Testis (tissue), 3 donors: ENCODE measurements around the gene MSI2. TPM values are rescaled to one million over a fixed set of nuclear protein-coding genes. Genes with fewer than 3 reads are reported as not detected.

Source experiments
- DNase-seq: peaks from one replicate; pipeline ENCODE4 v3.0.0-alpha.2; 2019
- H3K27ac ChIP-seq, 2 donors: fragments of 200-600 bp; sonication (generic); one replicate each; pipeline ENCODE4 v1.5.1; 2019
- H3K27me3 ChIP-seq: fragments of 200-600 bp; sonication (generic); one replicate; pipeline ENCODE4 v1.5.1; 2019
- H3K36me3 ChIP-seq: fragments of 200-600 bp; sonication (generic); one replicate; pipeline ENCODE4 v1.5.1; 2017; ENCODE audit warnings: low read depth; ENCODE audit errors: missing control alignments
- H3K4me1 ChIP-seq: fragments of 200-600 bp; sonication (generic); one replicate; pipeline ENCODE4 v1.5.1; 2019
- H3K4me3 ChIP-seq, 2 donors: fragments of 200-600 bp; sonication (generic); one replicate each; pipeline ENCODE4 v1.5.1; 2017 to 2019
- H3K9me3 ChIP-seq: fragments of 200-600 bp; sonication (generic); one replicate; pipeline ENCODE4 v1.5.1; 2017
- POLR2A ChIP-seq: fragments of 450-650 bp; IDR thresholded peaks from one replicate; pipeline ENCODE4 v1.6.1; 2017; ENCODE audit warnings: antibody characterized with exemption, mild to moderate bottlenecking, moderate library complexity
- WGBS, 2 donors: methylation state at CpG; one replicate each; pipeline ENCODE4 v1.1.5; 2018; 5-methylcytosine and 5-hydroxymethylcytosine counted together
- intact Hi-C: fragments of 100-400 bp; cut with DNase I; formaldehyde crosslinking; loops from one replicate; pipeline ENCODE4 v1.15.1; 2023; ENCODE audit warnings: low total_unique reads
- polyA plus RNA-seq: library from polyadenylated mRNA; stranded (reverse); fragments of 350-450 nt; fragmentation: Illumina TruSeq; extraction: RNeasy Lipid Tissue Mini Kit (QIAGEN cat#74804); gene quantifications from one replicate; pipeline ENCODE4 v1.2.3, GENCODE V29; 2014; ENCODE audit warnings: low read depth, low replicate concordance; ENCODE audit not compliant: insufficient read depth
- total RNA-seq, 2 donors: library from RNA; depleted of rRNA; stranded (reverse); fragments of >200 nt; gene quantifications; one replicate each; pipeline ENCODE4 v1.2.3, GENCODE V29; 2016
- TF ChIP-seq, protein P1 (sequence below), 3 experiments: fragments of 450-650 bp in 2 of 3; fragments of 200-600 bp in 1 of 3; sonication (generic) in 1 of 3; IDR thresholded peaks; one replicate each; pipeline ENCODE4 v1.5.1; 2016 to 2019; ENCODE audit warnings: antibody characterized with exemption in 3 of 3, mild to moderate bottlenecking in 2 of 3, moderate library complexity in 1 of 3

Gene MSI2
- total and polyA plus RNA-seq, 3 donors from 2014 or later, result 46.5 to 106 (median 76.6) TPM

- 91 to 94% methylated on average over 8 to 14 of the region's 14 CpGs for WGBS, 2 donors
- Histone ChIP-seq H3K9me3 (no peaks in the 10 kb centered on the region), H3K36me3 (no peaks in the 10 kb centered on the region), H3K27me3 (no peaks in the 10 kb centered on the region), H3K4me1 (no peaks in the 10 kb centered on the region), H3K27ac (no peak overlapping the region), H3K4me3 (no peak overlapping the region)
- intact Hi-C loops, result loop anchor here (10.0 kb wide), 1 partner anchor 151 kb away; the partner anchor contains the start of gene CCDC182
- no peak for TF ChIP-seq POLR2A
- TF ChIP-seq, protein P1, sequence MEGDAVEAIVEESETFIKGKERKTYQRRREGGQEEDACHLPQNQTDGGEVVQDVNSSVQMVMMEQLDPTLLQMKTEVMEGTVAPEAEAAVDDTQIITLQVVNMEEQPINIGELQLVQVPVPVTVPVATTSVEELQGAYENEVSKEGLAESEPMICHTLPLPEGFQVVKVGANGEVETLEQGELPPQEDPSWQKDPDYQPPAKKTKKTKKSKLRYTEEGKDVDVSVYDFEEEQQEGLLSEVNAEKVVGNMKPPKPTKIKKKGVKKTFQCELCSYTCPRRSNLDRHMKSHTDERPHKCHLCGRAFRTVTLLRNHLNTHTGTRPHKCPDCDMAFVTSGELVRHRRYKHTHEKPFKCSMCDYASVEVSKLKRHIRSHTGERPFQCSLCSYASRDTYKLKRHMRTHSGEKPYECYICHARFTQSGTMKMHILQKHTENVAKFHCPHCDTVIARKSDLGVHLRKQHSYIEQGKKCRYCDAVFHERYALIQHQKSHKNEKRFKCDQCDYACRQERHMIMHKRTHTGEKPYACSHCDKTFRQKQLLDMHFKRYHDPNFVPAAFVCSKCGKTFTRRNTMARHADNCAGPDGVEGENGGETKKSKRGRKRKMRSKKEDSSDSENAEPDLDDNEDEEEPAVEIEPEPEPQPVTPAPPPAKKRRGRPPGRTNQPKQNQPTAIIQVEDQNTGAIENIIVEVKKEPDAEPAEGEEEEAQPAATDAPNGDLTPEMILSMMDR (IDR thresholded peaks at IDR 0.05), result no peak
- no peak for DNase-seq
Observed at GRCh38 chr17:57593739-57594462, 337.6 kb downstream of the MSI2 start.

DNA sequence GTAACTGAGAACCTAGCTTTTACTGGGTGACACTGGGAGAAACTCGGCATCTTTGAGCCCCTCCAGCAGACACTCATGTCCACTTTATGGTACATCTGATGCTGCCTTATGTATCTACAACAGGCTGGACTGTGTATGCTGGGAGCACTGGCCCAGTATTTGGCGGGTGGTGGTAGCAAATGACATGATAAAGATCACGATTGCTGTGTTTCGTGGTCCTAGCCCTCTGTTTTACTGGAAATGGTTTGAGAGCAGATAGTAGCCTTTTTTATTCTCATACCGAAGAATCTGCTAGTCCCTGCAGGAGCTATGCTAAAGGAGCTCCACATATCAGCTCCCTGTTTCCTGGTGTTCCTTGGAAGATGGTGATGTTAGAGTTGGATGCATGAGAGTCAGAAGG, 338.4 kb downstream of the MSI2 start:
- WGBS, 2 donors, result 97 to 100% methylated on average over 5 of the region's 5 CpGs
- no peaks in the 10 kb centered on the region for H3K4me1 ChIP-seq
- no peak for DNase-seq

DNA sequence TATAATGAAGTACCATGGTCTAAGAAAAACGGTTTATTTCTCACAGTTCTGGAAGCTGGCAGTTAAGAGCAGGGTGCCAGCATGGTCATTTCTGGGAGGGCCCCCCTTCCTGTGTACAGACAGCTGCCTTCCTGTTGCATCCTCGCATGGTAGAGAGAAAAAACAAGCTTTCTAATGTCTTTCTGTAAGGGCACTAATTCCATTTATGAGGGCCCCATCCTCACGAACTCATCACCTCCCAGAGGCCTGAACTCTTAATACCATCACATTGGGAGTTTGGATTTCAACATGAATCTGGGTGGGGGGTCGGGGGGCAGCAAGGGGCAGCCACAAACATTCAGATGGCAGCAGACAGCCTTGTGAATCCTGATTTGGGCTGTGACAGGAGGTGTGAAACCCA, 339.1 kb downstream of the MSI2 start:
- WGBS, 2 donors, result 94 to 98% methylated on average over 4 of the region's 4 CpGs
- no peaks in the 10 kb centered on the region for H3K36me3 ChIP-seq
- no peaks in the 10 kb centered on the region for H3K9me3 ChIP-seq
- no peak overlapping the region for H3K27ac ChIP-seq
- H3K27me3 ChIP-seq, result no peaks in the 10 kb centered on the region
- intact Hi-C loops, result loop anchor here (10.0 kb wide), 1 partner anchor 149 kb away; the partner anchor contains the start of gene CCDC182
- no peaks in the 10 kb centered on the region for H3K4me1 ChIP-seq
- no peak for DNase-seq
- TF ChIP-seq, protein P1 (IDR thresholded peaks at IDR 0.05), result no peak
- no peak for TF ChIP-seq POLR2A
- no peak overlapping the region for H3K4me3 ChIP-seq

More for the DNA sequence above, 338.4 kb downstream of the MSI2 start:
- no peak overlapping the region for H3K27ac ChIP-seq
- no peaks in the 10 kb centered on the region for H3K27me3 ChIP-seq
- no peak overlapping the region for H3K4me3 ChIP-seq
- H3K36me3 ChIP-seq, result no peaks in the 10 kb centered on the region
- TF ChIP-seq, protein P1 (IDR thresholded peaks at IDR 0.05), result no peak
- TF ChIP-seq POLR2A, result no peak
- H3K9me3 ChIP-seq, result no peaks in the 10 kb centered on the region
- intact Hi-C loops, result loop anchor here (10.0 kb wide), 1 partner anchor 150 kb away; the partner anchor contains the start of gene CCDC182

DNA sequence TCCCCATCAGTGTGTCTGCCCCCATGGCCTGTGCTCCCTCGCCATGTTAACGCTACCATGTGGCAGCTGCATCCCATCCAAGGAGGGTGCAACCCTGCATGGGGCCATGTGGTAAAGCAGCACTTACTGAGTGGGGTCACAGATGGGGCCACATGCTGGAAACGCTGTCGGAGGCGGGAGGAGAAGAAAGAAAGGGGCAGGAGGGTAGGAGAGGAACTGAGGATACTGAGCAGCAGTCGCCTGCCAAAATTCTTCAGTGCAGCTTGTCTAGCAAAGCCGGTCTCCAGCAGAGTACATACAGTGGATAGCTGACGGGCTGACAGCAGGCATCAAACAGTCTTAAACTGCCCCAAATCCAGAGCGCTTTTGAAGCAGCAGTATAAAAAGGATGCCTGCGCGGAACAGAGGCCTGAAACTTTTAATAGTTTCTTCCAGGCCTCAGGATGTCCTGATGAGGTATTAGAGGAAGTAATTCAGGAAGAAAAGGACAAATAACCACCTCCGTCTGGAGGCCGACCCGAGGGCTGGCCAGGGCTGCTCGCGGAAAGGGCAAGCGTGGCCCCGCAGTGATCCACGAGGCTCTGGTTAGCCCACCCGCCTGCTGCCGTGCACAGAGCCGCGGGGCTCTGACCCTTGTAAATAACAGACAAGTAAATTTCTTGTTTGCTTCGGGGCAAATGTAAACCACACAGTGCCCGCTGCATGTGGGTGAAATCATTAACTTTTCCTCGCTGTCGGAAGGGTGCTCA, 339.8 kb downstream of the MSI2 start:
- DNase-seq, result no peak
- no peak for TF ChIP-seq POLR2A
- TF ChIP-seq, protein P1 (IDR thresholded peaks at IDR 0.05), result no peak
- Histone ChIP-seq H3K4me3 (no peak overlapping the region), H3K9me3 (no peaks in the 10 kb centered on the region), H3K27me3 (no peaks in the 10 kb centered on the region), H3K27ac (no peak overlapping the region), H3K4me1 (no peaks in the 10 kb centered on the region), H3K36me3 (no peaks in the 10 kb centered on the region)
- 82 to 95% methylated on average over 15 to 27 of the region's 27 CpGs for WGBS, 2 donors
- intact Hi-C loops, result loop anchor here (10.0 kb wide), 1 partner anchor 149 kb away; the partner anchor contains the start of gene CCDC182
